ENCODE measurements around the gene PNPO.

PNPO gene

GRCh38 chr17:47973541-47973940 lies 32.2 kb downstream of the PNPO start:
- no peak overlapping the region for H3K4me3 ChIP-seq (ENCODE audit: low read depth, low read length, poor library complexity, severe bottlenecking)
- no peak overlapping the region for H2AFZ ChIP-seq (ENCODE audit: low read length)
- H3K36me3 ChIP-seq (ENCODE audit: insufficient read depth, low read length): peaks cover 42% of the 10 kb centered on the region
- H3K4me1 ChIP-seq (ENCODE audit: insufficient read depth, low read length, severe bottlenecking): peaks cover 23% of the 10 kb centered on the region
- no peaks in the 10 kb centered on the region for H3K9me3 ChIP-seq (ENCODE audit: low read length)
- TF ChIP-seq EZH2 (IDR thresholded peaks at IDR 0.05; ENCODE audit: borderline replicate concordance, low read length): no peak
- TF ChIP-seq CTCF (IDR thresholded peaks at IDR 0.05; ENCODE audit: low read length): no peak
- no peaks in the 10 kb centered on the region for H4K20me1 ChIP-seq (ENCODE audit: insufficient read depth, low read length)
- H3K4me2 ChIP-seq (ENCODE audit: low read length): no peak overlapping the region
- H3K9ac ChIP-seq (ENCODE audit: low read length): no peak overlapping the region
- no peak overlapping the region for H3K27ac ChIP-seq (ENCODE audit: low read depth, low read length, poor library complexity, severe bottlenecking)
- H3K79me2 ChIP-seq (ENCODE audit: insufficient read depth, low read length): no peaks in the 10 kb centered on the region
- no peaks in the 10 kb centered on the region for H3K9me2 ChIP-seq (ENCODE audit: low read depth, low read length)
- no peaks in the 10 kb centered on the region for H3F3A ChIP-seq (ENCODE audit: insufficient read depth, low read length)
- H3K27me3 ChIP-seq (ENCODE audit: insufficient read depth, low read length): no peaks in the 10 kb centered on the region

- H2AFZ ChIP-seq (ENCODE audit: low read length): no peak overlapping the region
- no peak overlapping the region for H3K9ac ChIP-seq (ENCODE audit: low read length)
- no peaks in the 10 kb centered on the region for H3K27me3 ChIP-seq (ENCODE audit: insufficient read depth, low read length)
- H3K9me2 ChIP-seq (ENCODE audit: low read depth, low read length): no peaks in the 10 kb centered on the region
- no peaks in the 10 kb centered on the region for H3K79me2 ChIP-seq (ENCODE audit: insufficient read depth, low read length)
- peaks cover 59% of the 10 kb centered on the region for H3K36me3 ChIP-seq (ENCODE audit: insufficient read depth, low read length)
- H3F3A ChIP-seq (ENCODE audit: insufficient read depth, low read length): no peaks in the 10 kb centered on the region
- peaks cover 18% of the 10 kb centered on the region for H3K4me1 ChIP-seq (ENCODE audit: insufficient read depth, low read length, severe bottlenecking)
- no peaks in the 10 kb centered on the region for H4K20me1 ChIP-seq (ENCODE audit: insufficient read depth, low read length)
- H3K9me3 ChIP-seq (ENCODE audit: low read length): no peaks in the 10 kb centered on the region
- TF ChIP-seq CTCF (IDR thresholded peaks at IDR 0.05; ENCODE audit: low read length) (peak; percentile 18; the same call in 1 of the 2 replicates), EZH2 (IDR thresholded peaks at IDR 0.05; ENCODE audit: borderline replicate concordance, low read length) (no peak)
- H3K27ac ChIP-seq (ENCODE audit: low read depth, low read length, poor library complexity, severe bottlenecking): no peak overlapping the region
- H3K4me2 ChIP-seq (ENCODE audit: low read length): no peak overlapping the region
- no peak overlapping the region for H3K4me3 ChIP-seq (ENCODE audit: low read depth, low read length, poor library complexity, severe bottlenecking)
These were observed 33.9 kb downstream of the PNPO start for GRCh38 chr17:47975189-47975822.

- H3K4me2 ChIP-seq (ENCODE audit: low read length): no peak overlapping the region
- H3K79me2 ChIP-seq (ENCODE audit: insufficient read depth, low read length): no peaks in the 10 kb centered on the region
- peaks cover 65% of the 10 kb centered on the region for H3K36me3 ChIP-seq (ENCODE audit: insufficient read depth, low read length)
- no peak for TF ChIP-seq EZH2 (IDR thresholded peaks at IDR 0.05; ENCODE audit: borderline replicate concordance, low read length)
- no peak for TF ChIP-seq CTCF (IDR thresholded peaks at IDR 0.05; ENCODE audit: low read length)
- no peak overlapping the region for H2AFZ ChIP-seq (ENCODE audit: low read length)
- H4K20me1 ChIP-seq (ENCODE audit: insufficient read depth, low read length): no peaks in the 10 kb centered on the region
- H3K4me3 ChIP-seq (ENCODE audit: low read depth, low read length, poor library complexity, severe bottlenecking): no peak overlapping the region
- no peaks in the 10 kb centered on the region for H3K9me3 ChIP-seq (ENCODE audit: low read length)
- H3K27me3 ChIP-seq (ENCODE audit: insufficient read depth, low read length): no peaks in the 10 kb centered on the region
- H3F3A ChIP-seq (ENCODE audit: insufficient read depth, low read length): no peaks in the 10 kb centered on the region
- no peak overlapping the region for H3K27ac ChIP-seq (ENCODE audit: low read depth, low read length, poor library complexity, severe bottlenecking)
- no peak overlapping the region for H3K9ac ChIP-seq (ENCODE audit: low read length)
- no peaks in the 10 kb centered on the region for H3K9me2 ChIP-seq (ENCODE audit: low read depth, low read length)
- peaks cover 15% of the 10 kb centered on the region for H3K4me1 ChIP-seq (ENCODE audit: insufficient read depth, low read length, severe bottlenecking)
These were observed 34.4 kb downstream of the PNPO start for GRCh38 chr17:47975823-47976205.

Data from OCI-LY1 (cell line).